ENCODE data around the gene ARAP1. TPM values are rescaled to one million over a fixed set of nuclear protein-coding genes. Genes with fewer than 3 reads are reported as not detected.

Gene ARAP1
- total RNA-seq, 2 donors from 2014 or later, result 76.5 to 103 TPM

DNA sequence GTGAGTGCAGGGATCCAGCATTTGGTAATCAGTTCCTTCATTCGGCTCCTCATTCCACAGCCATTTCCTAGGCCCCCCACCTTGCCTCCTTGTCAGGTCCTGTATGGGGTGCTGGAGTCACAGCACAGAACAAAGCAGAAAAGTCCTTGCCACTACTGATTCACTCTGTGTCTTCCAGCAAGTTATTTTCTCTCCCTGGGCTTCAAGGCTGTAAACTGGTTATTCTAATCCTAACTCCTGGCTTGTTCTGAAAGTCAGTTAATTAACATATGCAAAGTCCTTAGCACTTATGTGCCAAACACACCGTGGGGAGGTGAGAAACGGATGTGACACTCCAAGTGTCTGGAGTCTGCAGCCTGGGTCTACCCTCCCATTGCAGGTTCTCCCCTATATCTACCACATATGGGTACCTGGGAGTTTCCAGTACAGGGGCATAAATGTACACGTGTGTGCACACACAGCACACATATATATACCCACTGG is 47.4 kb downstream of the ARAP1 start:
- H3K27me3 ChIP-seq (replicated peaks; ENCODE audit: insufficient read depth), result no peaks in the 10 kb centered on the region
- DNase-seq (ENCODE audit: low spot score) (no peak), ATAC-seq (ENCODE audit: insufficient number of reproducible peaks, low FRiP score, low read depth) (no peak)
- peaks cover 60% of the 10 kb centered on the region for H3K36me3 ChIP-seq
- H3K4me1 ChIP-seq (ENCODE audit: control insufficient read depth in 1 of 2, low read depth in 2 of 2), result peaks cover 0 to 16% of the 10 kb centered on the region in 2 donors
- TF ChIP-seq, protein P1, sequence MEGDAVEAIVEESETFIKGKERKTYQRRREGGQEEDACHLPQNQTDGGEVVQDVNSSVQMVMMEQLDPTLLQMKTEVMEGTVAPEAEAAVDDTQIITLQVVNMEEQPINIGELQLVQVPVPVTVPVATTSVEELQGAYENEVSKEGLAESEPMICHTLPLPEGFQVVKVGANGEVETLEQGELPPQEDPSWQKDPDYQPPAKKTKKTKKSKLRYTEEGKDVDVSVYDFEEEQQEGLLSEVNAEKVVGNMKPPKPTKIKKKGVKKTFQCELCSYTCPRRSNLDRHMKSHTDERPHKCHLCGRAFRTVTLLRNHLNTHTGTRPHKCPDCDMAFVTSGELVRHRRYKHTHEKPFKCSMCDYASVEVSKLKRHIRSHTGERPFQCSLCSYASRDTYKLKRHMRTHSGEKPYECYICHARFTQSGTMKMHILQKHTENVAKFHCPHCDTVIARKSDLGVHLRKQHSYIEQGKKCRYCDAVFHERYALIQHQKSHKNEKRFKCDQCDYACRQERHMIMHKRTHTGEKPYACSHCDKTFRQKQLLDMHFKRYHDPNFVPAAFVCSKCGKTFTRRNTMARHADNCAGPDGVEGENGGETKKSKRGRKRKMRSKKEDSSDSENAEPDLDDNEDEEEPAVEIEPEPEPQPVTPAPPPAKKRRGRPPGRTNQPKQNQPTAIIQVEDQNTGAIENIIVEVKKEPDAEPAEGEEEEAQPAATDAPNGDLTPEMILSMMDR (IDR thresholded peaks at IDR 0.05), result no peak
- H3K27ac ChIP-seq, result no peak overlapping the region
- no peak overlapping the region for H3K4me3 ChIP-seq
- no peaks in the 10 kb centered on the region for H3K9me3 ChIP-seq

DNA sequence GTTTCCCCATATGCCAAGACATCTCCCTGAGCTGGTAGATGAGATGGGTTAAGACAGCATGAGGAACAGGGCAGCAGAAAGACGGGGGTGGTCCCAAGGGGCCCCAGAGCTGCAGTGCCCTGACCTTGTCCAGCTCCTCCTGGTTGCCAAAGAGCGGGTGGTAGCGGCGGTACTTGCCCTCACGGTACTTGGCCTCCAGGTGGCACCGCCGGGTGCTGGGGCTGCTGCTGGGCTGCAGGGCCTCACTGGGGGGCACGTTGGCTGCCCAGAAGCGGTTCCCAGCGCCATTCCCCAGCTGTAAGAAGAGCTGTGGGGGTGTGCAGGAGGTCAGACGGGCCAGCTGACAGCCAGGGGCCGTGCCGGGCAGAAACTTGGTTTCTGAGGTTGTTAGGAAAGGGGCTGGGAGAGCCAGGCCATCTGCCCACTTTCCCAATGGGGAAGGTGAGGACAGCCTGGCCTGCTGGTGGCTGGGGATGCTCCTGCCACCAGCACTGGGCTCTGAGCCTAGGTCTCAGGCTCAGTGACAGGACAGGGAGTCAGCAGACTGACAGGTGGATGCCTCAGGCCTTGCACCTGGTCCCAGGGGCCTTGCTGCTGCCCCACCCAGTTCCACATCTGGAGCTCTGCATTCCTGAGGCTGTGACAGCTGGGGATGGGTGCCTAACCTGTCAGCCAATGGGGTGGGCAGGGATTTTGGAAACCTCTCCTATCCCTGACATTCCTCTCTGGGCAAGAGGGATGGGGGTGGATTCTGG is 48.0 kb downstream of the ARAP1 start:
- Histone ChIP-seq H3K9me3 (no peaks in the 10 kb centered on the region), H3K27ac (no peak overlapping the region), H3K27me3 (replicated peaks; ENCODE audit: insufficient read depth) (no peaks in the 10 kb centered on the region), H3K36me3 (peaks cover 59% of the 10 kb centered on the region), H3K4me1 (ENCODE audit: control insufficient read depth in 1 of 2, low read depth in 2 of 2) (peaks cover 0 to 16% of the 10 kb centered on the region in 2 donors), H3K4me3 (no peak overlapping the region)
- TF ChIP-seq, protein P1 (IDR thresholded peaks at IDR 0.05), result no peak
- ATAC-seq (ENCODE audit: insufficient number of reproducible peaks, low FRiP score, low read depth) (no peak), DNase-seq (ENCODE audit: low spot score) (no peak)

DNA sequence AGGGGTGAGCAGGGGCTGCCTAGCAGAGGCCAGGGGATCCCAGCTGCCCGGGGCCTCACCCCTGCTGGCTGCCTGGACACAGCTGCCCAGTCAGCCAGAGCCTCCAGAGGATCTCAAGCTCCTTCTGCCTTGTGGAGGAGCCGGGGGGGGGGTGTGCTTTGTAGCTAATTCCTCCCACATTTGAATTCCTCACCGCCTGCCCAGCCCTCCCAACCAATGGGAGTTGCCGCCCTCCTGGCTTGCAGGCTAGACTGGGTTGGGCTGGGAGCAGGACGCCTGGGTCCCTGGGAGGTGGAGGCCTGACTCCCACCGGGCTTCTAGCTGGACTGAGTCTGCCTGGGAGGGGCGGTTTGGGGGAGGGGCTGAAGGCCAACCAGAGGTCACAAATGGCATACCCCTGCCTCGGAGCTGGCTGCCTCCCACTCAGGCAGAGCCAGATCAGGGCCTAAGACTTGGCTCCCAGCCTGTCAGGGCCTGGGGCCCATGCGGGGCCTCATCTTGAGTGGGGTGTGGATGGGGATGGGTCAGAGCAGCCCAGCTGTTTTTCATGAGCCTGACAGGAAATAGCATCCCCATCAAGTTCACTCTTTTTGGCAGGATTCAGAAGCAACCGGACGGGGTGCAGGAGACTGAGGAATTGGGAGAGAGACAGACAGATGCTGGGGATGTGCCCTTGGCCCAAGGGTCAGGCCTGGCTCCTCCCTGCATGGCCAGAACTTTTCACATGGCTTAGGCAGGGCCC is 48.8 kb downstream of the ARAP1 start:
- ATAC-seq (ENCODE audit: insufficient number of reproducible peaks, low FRiP score, low read depth) (no peak), DNase-seq (ENCODE audit: low spot score) (no peak)
- no peaks in the 10 kb centered on the region for H3K9me3 ChIP-seq
- H3K4me3 ChIP-seq, result no peak overlapping the region
- H3K36me3 ChIP-seq, result peaks cover 57% of the 10 kb centered on the region
- TF ChIP-seq, protein P1 (IDR thresholded peaks at IDR 0.05), result no peak
- peak overlapping the region in 1 of 2 donors; percentile 5 for H3K27ac ChIP-seq
- peaks cover 0 to 16% of the 10 kb centered on the region in 2 donors for H3K4me1 ChIP-seq (ENCODE audit: control insufficient read depth in 1 of 2, low read depth in 2 of 2)
- H3K27me3 ChIP-seq (replicated peaks; ENCODE audit: insufficient read depth), result no peaks in the 10 kb centered on the region

DNA sequence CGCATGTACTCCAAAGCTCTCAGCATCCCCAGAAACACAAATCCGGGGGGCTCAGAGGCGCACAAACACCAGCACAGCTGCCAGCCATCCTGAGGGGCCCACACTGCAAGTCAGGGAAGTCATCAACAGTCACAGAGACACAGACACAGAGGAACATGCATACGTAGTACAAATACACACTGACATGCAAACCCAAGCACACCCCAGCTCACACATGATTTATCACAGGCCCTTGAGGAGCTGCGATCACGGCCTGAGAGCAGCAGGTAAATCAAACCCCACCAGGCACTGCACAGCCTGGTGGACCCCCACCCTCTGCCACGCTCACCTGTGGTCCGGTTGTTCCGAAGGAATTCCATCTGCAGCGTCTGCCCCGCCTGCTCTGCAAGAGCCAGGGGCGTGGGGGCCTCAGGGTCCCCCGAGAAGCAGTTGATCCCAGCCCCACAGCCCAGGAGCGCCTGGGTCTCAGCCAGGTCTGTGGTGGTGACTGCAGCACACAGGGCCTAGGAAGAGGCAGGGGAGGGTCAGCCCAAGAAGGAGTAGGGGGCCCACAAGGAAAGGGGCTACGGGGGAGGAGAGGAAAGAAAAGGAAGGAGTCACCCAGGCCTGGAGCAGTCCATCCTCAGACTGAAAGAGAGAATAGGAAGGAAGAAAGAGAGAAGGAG is 49.5 kb downstream of the ARAP1 start:
- no peak for ATAC-seq (ENCODE audit: insufficient number of reproducible peaks, low FRiP score, low read depth)
- Histone ChIP-seq H3K4me3 (no peak overlapping the region), H3K27ac (peak overlapping the region in 1 of 2 donors; percentile 5), H3K36me3 (peaks cover 53% of the 10 kb centered on the region), H3K9me3 (no peaks in the 10 kb centered on the region), H3K27me3 (replicated peaks; ENCODE audit: insufficient read depth) (no peaks in the 10 kb centered on the region), H3K4me1 (ENCODE audit: control insufficient read depth in 1 of 2, low read depth in 2 of 2) (peaks cover 0 to 16% of the 10 kb centered on the region in 2 donors)
- DNase-seq (ENCODE audit: low spot score), result no peak
- TF ChIP-seq, protein P1 (IDR thresholded peaks at IDR 0.05), result no peak

DNA sequence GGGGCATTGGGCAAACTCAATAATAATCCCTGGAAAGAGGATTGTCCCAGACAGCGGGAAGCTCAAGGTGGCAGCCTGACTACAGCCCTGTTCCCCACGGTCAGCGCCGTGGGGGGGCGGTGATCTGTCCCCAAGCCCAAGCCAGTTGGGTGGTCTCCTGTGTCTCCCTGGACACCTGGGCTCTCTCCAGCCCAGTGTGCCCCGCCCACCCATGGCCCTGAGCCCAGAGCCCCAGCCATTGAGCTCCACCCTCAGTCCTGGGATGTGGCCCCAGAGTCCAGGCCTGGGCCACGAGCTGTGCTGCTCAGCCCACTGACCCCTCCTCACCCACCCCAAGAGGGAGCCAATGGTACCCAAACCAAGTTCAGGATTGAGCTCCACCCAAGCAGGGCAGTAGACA is 50.1 kb downstream of the ARAP1 start:
- Histone ChIP-seq H3K27me3 (replicated peaks; ENCODE audit: insufficient read depth) (no peaks in the 10 kb centered on the region), H3K9me3 (no peaks in the 10 kb centered on the region), H3K36me3 (peaks cover 53% of the 10 kb centered on the region), H3K27ac (no peak overlapping the region), H3K4me3 (no peak overlapping the region), H3K4me1 (ENCODE audit: control insufficient read depth in 1 of 2, low read depth in 2 of 2) (peaks cover 0 to 16% of the 10 kb centered on the region in 2 donors)
- TF ChIP-seq, protein P1 (IDR thresholded peaks at IDR 0.05), result no peak
- DNase-seq (ENCODE audit: low spot score) (no peak), ATAC-seq (ENCODE audit: insufficient number of reproducible peaks, low FRiP score, low read depth) (no peak)

Measured in thoracic aorta (tissue), 2 donors.